ENCODE results near the gene OR51E2.

Gene OR51E2

GRCh38 chr11:4684631-4685285, 12.9 kb downstream of the OR51E2 start:
- Histone ChIP-seq H3K4me3 (ENCODE audit: low read depth, low read length) (no peak overlapping the region), H3K27me3 (ENCODE audit: control insufficient read depth, insufficient read depth, low read length) (no peaks in the 10 kb centered on the region), H3K9ac (ENCODE audit: low read depth, low read length) (no peak overlapping the region), H3K4me1 (ENCODE audit: control insufficient read depth, insufficient read depth, low read length) (no peaks in the 10 kb centered on the region), H3K9me3 (ENCODE audit: control insufficient read depth, insufficient read depth, low read length) (no peaks in the 10 kb centered on the region), H3K36me3 (ENCODE audit: control insufficient read depth, insufficient read depth, low read length) (no peaks in the 10 kb centered on the region)

GRCh38 chr11:4682623-4683419, 14.8 kb downstream of the OR51E2 start:
- H3K4me1 ChIP-seq (ENCODE audit: control insufficient read depth, insufficient read depth, low read length): no peaks in the 10 kb centered on the region
- H3K27me3 ChIP-seq (ENCODE audit: control insufficient read depth, insufficient read depth, low read length): no peaks in the 10 kb centered on the region
- no peaks in the 10 kb centered on the region for H3K36me3 ChIP-seq (ENCODE audit: control insufficient read depth, insufficient read depth, low read length)
- no peak overlapping the region for H3K4me3 ChIP-seq (ENCODE audit: low read depth, low read length)
- H3K9me3 ChIP-seq (ENCODE audit: control insufficient read depth, insufficient read depth, low read length): no peaks in the 10 kb centered on the region
- H3K9ac ChIP-seq (ENCODE audit: low read depth, low read length): no peak overlapping the region

- H3K9ac ChIP-seq (ENCODE audit: low read depth, low read length): no peak overlapping the region
- no peaks in the 10 kb centered on the region for H3K36me3 ChIP-seq (ENCODE audit: control insufficient read depth, insufficient read depth, low read length)
- H3K4me3 ChIP-seq (ENCODE audit: low read depth, low read length): no peak overlapping the region
- no peaks in the 10 kb centered on the region for H3K9me3 ChIP-seq (ENCODE audit: control insufficient read depth, insufficient read depth, low read length)
- H3K4me1 ChIP-seq (ENCODE audit: control insufficient read depth, insufficient read depth, low read length): no peaks in the 10 kb centered on the region
- no peaks in the 10 kb centered on the region for H3K27me3 ChIP-seq (ENCODE audit: control insufficient read depth, insufficient read depth, low read length)
Observed at GRCh38 chr11:4680341-4680740, 17.3 kb downstream of the OR51E2 start.

GRCh38 chr11:4677948-4678347, 19.7 kb downstream of the OR51E2 start:
- no peaks in the 10 kb centered on the region for H3K27me3 ChIP-seq (ENCODE audit: control insufficient read depth, insufficient read depth, low read length)
- H3K9ac ChIP-seq (ENCODE audit: low read depth, low read length): no peak overlapping the region
- H3K9me3 ChIP-seq (ENCODE audit: control insufficient read depth, insufficient read depth, low read length): no peaks in the 10 kb centered on the region
- no peaks in the 10 kb centered on the region for H3K36me3 ChIP-seq (ENCODE audit: control insufficient read depth, insufficient read depth, low read length)
- H3K4me3 ChIP-seq (ENCODE audit: low read depth, low read length): no peak overlapping the region
- no peaks in the 10 kb centered on the region for H3K4me1 ChIP-seq (ENCODE audit: control insufficient read depth, insufficient read depth, low read length)

GRCh38 chr11:4673781-4674180, 23.9 kb downstream of the OR51E2 start:
- no peaks in the 10 kb centered on the region for H3K4me1 ChIP-seq (ENCODE audit: control insufficient read depth, insufficient read depth, low read length)

GRCh38 chr11:4672470-4672869, 25.2 kb downstream of the OR51E2 start:
- no peaks in the 10 kb centered on the region for H3K27me3 ChIP-seq (ENCODE audit: control insufficient read depth, insufficient read depth, low read length)
- H3K9me3 ChIP-seq (ENCODE audit: control insufficient read depth, insufficient read depth, low read length): no peaks in the 10 kb centered on the region
- H3K4me1 ChIP-seq (ENCODE audit: control insufficient read depth, insufficient read depth, low read length): no peaks in the 10 kb centered on the region
- no peaks in the 10 kb centered on the region for H3K36me3 ChIP-seq (ENCODE audit: control insufficient read depth, insufficient read depth, low read length)
- no peak overlapping the region for H3K4me3 ChIP-seq (ENCODE audit: low read depth, low read length)
- no peak overlapping the region for H3K9ac ChIP-seq (ENCODE audit: low read depth, low read length)

More at GRCh38 chr11:4673781-4674180, 23.9 kb downstream of the OR51E2 start:
- Histone ChIP-seq H3K9me3 (ENCODE audit: control insufficient read depth, insufficient read depth, low read length) (no peaks in the 10 kb centered on the region), H3K9ac (ENCODE audit: low read depth, low read length) (no peak overlapping the region), H3K27me3 (ENCODE audit: control insufficient read depth, insufficient read depth, low read length) (no peaks in the 10 kb centered on the region), H3K36me3 (ENCODE audit: control insufficient read depth, insufficient read depth, low read length) (no peaks in the 10 kb centered on the region), H3K4me3 (ENCODE audit: low read depth, low read length) (no peak overlapping the region)

- no peaks in the 10 kb centered on the region for H3K36me3 ChIP-seq (ENCODE audit: control insufficient read depth, insufficient read depth, low read length)
- H3K9me3 ChIP-seq (ENCODE audit: control insufficient read depth, insufficient read depth, low read length): no peaks in the 10 kb centered on the region
- H3K4me1 ChIP-seq (ENCODE audit: control insufficient read depth, insufficient read depth, low read length): no peaks in the 10 kb centered on the region
- no peak overlapping the region for H3K4me3 ChIP-seq (ENCODE audit: low read depth, low read length)
- H3K9ac ChIP-seq (ENCODE audit: low read depth, low read length): no peak overlapping the region
- no peaks in the 10 kb centered on the region for H3K27me3 ChIP-seq (ENCODE audit: control insufficient read depth, insufficient read depth, low read length)
Observed at GRCh38 chr11:4671741-4672140, 25.9 kb downstream of the OR51E2 start.

GRCh38 chr11:4665424-4665823, 32.2 kb downstream of the OR51E2 start:
- no peaks in the 10 kb centered on the region for H3K9me3 ChIP-seq (ENCODE audit: control insufficient read depth, insufficient read depth, low read length)
- H3K27me3 ChIP-seq (ENCODE audit: control insufficient read depth, insufficient read depth, low read length): no peaks in the 10 kb centered on the region
- no peaks in the 10 kb centered on the region for H3K4me1 ChIP-seq (ENCODE audit: control insufficient read depth, insufficient read depth, low read length)
- no peak overlapping the region for H3K4me3 ChIP-seq (ENCODE audit: low read depth, low read length)
- H3K9ac ChIP-seq (ENCODE audit: low read depth, low read length): no peak overlapping the region
- H3K36me3 ChIP-seq (ENCODE audit: control insufficient read depth, insufficient read depth, low read length): no peaks in the 10 kb centered on the region

- H3K36me3 ChIP-seq (ENCODE audit: control insufficient read depth, insufficient read depth, low read length): no peaks in the 10 kb centered on the region
- H3K4me1 ChIP-seq (ENCODE audit: control insufficient read depth, insufficient read depth, low read length): no peaks in the 10 kb centered on the region
- H3K4me3 ChIP-seq (ENCODE audit: low read depth, low read length): no peak overlapping the region
- H3K9me3 ChIP-seq (ENCODE audit: control insufficient read depth, insufficient read depth, low read length): no peaks in the 10 kb centered on the region
- H3K27me3 ChIP-seq (ENCODE audit: control insufficient read depth, insufficient read depth, low read length): no peaks in the 10 kb centered on the region
- no peak overlapping the region for H3K9ac ChIP-seq (ENCODE audit: low read depth, low read length)
Observed at GRCh38 chr11:4664786-4665185, 32.9 kb downstream of the OR51E2 start.

GRCh38 chr11:4664183-4664582, 33.5 kb downstream of the OR51E2 start:
- no peak overlapping the region for H3K4me3 ChIP-seq (ENCODE audit: low read depth, low read length)
- no peak overlapping the region for H3K9ac ChIP-seq (ENCODE audit: low read depth, low read length)
- H3K4me1 ChIP-seq (ENCODE audit: control insufficient read depth, insufficient read depth, low read length): no peaks in the 10 kb centered on the region
- no peaks in the 10 kb centered on the region for H3K36me3 ChIP-seq (ENCODE audit: control insufficient read depth, insufficient read depth, low read length)
- no peaks in the 10 kb centered on the region for H3K27me3 ChIP-seq (ENCODE audit: control insufficient read depth, insufficient read depth, low read length)
- no peaks in the 10 kb centered on the region for H3K9me3 ChIP-seq (ENCODE audit: control insufficient read depth, insufficient read depth, low read length)

GRCh38 chr11:4662876-4663275, 34.8 kb downstream of the OR51E2 start:
- no peak overlapping the region for H3K9ac ChIP-seq (ENCODE audit: low read depth, low read length)
- no peaks in the 10 kb centered on the region for H3K9me3 ChIP-seq (ENCODE audit: control insufficient read depth, insufficient read depth, low read length)
- no peaks in the 10 kb centered on the region for H3K27me3 ChIP-seq (ENCODE audit: control insufficient read depth, insufficient read depth, low read length)

More at GRCh38 chr11:4662876-4663275, 34.8 kb downstream of the OR51E2 start:
- Histone ChIP-seq H3K4me3 (ENCODE audit: low read depth, low read length) (no peak overlapping the region), H3K4me1 (ENCODE audit: control insufficient read depth, insufficient read depth, low read length) (no peaks in the 10 kb centered on the region), H3K36me3 (ENCODE audit: control insufficient read depth, insufficient read depth, low read length) (no peaks in the 10 kb centered on the region)

Data from iPS-15b (cell line).